LNCaP clone FGC (cell line): Measurements from ENCODE around the gene SCYGR4.

Source experiments
- DNase-seq: peaks from one replicate; pipeline ENCODE4 v3.0.0-alpha.2; 2011; ENCODE audit warnings: low read depth
- H3K4me3 ChIP-seq: 2 replicates; pipeline ENCODE4 v1.5.1; 2011; ENCODE audit warnings: mild to moderate bottlenecking, low read depth, low read length, control low read depth
- TF ChIP-seq, protein P1 (sequence below): IDR thresholded peaks from 2 replicates; pipeline ENCODE4 v1.5.1; 2012; ENCODE audit warnings: mild to moderate bottlenecking; ENCODE audit not compliant: control insufficient read depth, insufficient read depth; ENCODE audit errors: extremely low read depth

The SCYGR4 gene

DNA sequence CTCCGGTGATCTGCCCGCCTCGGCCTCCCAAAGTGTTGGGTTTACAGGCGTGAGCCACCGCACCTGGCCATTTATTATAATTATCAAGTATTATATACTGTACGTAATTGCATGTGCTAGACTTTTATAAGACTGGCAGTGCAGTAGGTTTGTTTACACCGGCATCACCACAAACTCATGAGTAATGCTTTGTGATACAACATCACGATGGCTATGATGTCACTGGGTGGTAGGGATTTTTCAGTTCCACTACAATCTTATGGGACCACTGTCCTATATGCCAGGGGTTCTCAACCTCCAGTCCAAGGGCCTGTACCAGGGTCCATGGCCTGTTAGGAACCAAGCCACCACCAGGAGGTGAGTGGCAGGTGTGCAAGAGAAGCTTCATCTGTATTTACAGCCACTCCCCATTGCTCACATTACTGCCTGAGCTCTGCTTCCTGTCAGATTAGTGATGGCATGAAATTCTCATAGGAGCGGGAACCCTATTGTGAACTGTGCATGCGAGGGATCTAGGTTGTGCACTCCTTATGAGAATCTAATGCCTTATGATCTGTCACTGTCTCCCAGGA lies 9.4 kb downstream of the SCYGR4 start:
- DNase-seq, result no peak
- TF ChIP-seq, protein P1, sequence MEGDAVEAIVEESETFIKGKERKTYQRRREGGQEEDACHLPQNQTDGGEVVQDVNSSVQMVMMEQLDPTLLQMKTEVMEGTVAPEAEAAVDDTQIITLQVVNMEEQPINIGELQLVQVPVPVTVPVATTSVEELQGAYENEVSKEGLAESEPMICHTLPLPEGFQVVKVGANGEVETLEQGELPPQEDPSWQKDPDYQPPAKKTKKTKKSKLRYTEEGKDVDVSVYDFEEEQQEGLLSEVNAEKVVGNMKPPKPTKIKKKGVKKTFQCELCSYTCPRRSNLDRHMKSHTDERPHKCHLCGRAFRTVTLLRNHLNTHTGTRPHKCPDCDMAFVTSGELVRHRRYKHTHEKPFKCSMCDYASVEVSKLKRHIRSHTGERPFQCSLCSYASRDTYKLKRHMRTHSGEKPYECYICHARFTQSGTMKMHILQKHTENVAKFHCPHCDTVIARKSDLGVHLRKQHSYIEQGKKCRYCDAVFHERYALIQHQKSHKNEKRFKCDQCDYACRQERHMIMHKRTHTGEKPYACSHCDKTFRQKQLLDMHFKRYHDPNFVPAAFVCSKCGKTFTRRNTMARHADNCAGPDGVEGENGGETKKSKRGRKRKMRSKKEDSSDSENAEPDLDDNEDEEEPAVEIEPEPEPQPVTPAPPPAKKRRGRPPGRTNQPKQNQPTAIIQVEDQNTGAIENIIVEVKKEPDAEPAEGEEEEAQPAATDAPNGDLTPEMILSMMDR, result no peak
- H3K4me3 ChIP-seq, result no peak overlapping the region

DNA sequence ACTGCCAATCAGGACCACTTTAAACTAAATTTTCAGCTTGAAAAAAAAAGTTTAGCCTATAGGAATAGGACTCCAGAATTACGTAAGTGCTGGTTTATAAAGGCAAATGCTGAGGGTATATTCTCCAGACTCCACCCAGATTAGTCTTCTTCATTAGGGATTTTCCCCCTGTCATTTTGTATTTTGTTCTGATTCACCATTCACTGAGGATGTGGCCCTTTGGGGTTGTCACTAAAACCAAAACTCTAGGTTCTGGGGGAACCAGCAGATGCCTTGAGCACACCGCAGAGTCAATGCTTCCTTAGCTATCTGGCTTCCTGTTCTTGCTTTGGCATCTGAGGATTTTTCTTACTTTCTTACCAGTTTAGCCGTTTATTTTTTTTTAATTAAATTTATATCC lies 10.5 kb downstream of the SCYGR4 start:
- no peak overlapping the region for H3K4me3 ChIP-seq
- DNase-seq, result no peak
- TF ChIP-seq, protein P1, result no peak

DNA sequence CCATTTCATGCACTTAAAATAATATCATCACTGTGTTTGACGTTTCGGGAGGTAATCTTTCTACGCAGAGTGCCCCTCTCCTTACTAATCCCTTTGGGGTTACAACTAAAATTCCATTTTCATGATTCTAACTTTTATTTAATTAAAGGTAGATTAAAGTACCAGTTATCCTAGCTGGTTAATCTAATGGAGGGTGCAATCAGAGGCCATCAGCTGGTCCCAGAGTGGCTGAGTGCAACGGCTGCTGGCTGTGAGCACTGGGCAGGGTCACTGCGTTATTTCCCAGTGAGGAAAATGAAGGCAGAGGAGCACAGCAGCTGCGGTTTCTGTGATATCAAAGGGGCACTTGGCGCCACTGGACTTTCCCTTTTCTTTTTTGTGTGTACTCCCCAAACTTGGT lies 12.1 kb downstream of the SCYGR4 start:
- TF ChIP-seq, protein P1, result no peak

DNA sequence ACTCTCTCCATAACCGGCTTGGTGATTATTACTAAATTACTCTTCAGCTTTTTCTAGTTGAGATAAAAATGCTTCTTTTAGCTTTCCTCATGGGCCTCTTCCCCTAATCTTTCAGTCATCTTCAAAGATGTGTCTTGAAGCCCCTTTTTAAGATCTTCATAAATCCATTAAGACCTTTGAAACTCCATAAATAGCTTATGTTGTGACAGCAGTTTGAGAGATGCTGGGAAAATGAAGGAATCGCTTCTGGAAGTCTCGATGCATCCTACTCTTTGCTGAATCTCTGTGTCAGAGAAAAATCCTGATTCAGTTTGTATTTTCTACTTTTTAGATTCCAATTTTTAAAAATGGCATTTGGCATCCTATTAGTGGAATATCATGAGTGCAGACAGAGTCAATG lies 13.0 kb downstream of the SCYGR4 start:
- TF ChIP-seq, protein P1, result no peak
- no peak overlapping the region for H3K4me3 ChIP-seq
- no peak for DNase-seq

More for the DNA sequence above, 12.1 kb downstream of the SCYGR4 start:
- DNase-seq, result no peak
- H3K4me3 ChIP-seq, result no peak overlapping the region

DNA sequence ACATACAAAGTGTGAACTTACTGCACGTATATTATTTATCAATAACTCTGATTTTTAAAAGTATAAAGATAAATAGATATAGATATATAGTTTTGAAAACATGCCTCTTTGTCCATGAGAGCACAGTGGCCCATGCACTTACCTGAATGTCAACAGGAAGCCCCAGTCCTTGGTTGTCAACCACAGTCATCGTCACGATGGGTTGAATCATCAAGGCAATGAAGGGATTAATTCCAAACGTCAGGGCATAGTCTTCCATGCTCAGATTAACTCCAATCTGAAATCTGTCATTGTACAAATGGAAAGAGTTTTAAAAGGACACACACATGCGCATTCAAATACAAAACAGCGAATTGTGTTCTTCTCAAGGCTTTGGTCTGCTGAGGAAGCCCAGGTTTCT lies 15.5 kb downstream of the SCYGR4 start:
- H3K4me3 ChIP-seq, result no peak overlapping the region
- TF ChIP-seq, protein P1, result no peak
- DNase-seq, result no peak

GRCh38 chr2:227634201-227634600 lies 16.9 kb downstream of the SCYGR4 start:
- TF ChIP-seq, protein P1, result no peak
- DNase-seq, result no peak
- no peak overlapping the region for H3K4me3 ChIP-seq

DNA sequence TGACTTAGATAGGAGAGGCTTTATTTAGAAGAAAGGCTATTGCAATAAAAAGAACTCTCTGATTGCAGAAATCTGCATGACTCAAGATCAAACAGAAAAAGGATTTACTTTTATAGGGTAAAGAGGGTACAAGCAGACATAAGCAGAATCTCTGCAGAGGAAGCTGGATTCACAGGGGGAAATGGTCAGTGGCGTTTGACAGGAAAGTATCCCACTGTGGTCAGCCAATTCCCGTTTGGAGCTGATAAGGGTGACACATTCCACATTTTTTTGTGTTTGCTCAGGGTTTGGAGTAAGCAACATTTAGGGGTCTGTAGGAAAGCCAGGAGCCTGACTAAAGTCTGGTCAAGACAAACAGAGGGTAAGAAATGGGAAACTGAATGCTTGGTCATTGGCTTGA lies 25.4 kb downstream of the SCYGR4 start:
- DNase-seq, result no peak
- TF ChIP-seq, protein P1, result no peak
- no peak overlapping the region for H3K4me3 ChIP-seq
